HG02981 (cell line): ENCODE results near the gene HAUS6.
"Not testable (repeated sequence)": the region's sequence is repeated elsewhere in the genome, so short reads cannot be mapped to it uniquely, and the experiment has no call there.

Source experiments
- ATAC-seq: cut with Tn5 transposase; IDR thresholded peaks from one replicate; pipeline ENCODE4 v1.9.1; 2021; ENCODE audit warnings: mild to moderate bottlenecking, moderate library complexity; ENCODE audit not compliant: unreplicated experiment

Gene HAUS6, protein sequence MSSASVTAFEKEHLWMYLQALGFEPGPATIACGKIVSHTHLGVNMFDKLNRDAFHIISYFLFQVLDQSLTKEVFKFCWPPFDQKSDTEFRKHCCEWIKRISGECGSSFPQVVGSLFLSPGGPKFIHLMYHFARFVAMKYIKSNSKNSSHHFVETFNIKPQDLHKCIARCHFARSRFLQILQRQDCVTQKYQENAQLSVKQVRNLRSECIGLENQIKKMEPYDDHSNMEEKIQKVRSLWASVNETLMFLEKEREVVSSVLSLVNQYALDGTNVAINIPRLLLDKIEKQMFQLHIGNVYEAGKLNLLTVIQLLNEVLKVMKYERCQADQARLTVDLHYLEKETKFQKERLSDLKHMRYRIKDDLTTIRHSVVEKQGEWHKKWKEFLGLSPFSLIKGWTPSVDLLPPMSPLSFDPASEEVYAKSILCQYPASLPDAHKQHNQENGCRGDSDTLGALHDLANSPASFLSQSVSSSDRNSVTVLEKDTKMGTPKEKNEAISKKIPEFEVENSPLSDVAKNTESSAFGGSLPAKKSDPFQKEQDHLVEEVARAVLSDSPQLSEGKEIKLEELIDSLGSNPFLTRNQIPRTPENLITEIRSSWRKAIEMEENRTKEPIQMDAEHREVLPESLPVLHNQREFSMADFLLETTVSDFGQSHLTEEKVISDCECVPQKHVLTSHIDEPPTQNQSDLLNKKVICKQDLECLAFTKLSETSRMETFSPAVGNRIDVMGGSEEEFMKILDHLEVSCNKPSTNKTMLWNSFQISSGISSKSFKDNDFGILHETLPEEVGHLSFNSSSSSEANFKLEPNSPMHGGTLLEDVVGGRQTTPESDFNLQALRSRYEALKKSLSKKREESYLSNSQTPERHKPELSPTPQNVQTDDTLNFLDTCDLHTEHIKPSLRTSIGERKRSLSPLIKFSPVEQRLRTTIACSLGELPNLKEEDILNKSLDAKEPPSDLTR

DNA sequence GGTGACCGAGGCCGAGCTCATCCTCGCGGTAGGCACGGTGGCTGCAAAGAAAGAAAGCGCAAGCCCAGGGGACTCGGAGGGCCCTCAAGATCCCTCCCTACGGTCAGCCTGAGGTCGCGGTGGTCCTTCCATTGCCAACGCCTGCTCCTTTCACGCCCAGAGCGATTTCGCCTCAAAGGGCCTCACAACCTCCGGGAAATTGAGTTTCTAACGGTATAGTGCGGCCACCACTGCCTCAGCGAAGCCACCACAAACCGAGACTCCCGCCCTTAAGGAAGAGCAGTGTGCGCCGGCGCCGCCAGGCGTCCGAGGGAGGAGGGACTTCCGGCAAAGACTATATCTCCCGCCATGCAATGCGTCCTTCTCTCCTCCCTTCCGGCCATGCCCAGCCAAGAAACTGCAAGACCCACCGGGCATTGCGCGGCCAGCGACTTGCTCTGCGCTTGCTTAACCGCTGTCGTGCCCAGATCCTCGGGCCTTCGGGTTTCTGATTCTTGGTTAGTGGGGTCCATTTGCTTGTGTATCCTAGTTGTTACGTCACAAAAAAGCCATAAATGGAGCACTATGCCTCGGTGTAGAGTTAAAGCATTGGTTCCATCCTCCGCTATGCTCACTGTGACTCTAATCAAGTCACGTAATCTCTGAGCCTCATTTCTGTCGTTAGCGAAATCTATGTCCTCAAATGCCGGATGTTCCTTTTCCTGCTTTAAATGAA is at the start of gene HAUS6:
TSS of gene HAUS6 (minus strand) at position 274 of the 715 bp plus-strand sequence. CDS start at position 21, 253 bp downstream.
- ATAC-seq, result peak; percentile 96

DNA sequence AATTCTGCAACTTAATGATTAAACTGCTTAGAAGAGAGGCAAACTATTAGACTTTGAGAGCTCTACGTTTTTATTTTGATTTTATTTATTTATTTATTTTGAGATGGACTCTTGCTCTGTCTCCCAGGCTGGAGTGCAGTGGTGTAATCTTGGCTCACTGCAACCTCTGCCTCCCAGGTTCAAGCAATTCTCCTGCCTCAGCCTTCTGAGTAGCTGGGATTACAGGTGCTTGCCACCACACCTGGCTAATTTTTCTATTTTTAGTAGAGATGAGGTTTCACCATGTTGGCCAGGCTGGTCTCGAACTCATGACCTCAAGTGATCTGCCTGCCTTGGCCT is 49.4 kb upstream of the HAUS6 start:
- ATAC-seq, result not testable (repeated sequence)

DNA sequence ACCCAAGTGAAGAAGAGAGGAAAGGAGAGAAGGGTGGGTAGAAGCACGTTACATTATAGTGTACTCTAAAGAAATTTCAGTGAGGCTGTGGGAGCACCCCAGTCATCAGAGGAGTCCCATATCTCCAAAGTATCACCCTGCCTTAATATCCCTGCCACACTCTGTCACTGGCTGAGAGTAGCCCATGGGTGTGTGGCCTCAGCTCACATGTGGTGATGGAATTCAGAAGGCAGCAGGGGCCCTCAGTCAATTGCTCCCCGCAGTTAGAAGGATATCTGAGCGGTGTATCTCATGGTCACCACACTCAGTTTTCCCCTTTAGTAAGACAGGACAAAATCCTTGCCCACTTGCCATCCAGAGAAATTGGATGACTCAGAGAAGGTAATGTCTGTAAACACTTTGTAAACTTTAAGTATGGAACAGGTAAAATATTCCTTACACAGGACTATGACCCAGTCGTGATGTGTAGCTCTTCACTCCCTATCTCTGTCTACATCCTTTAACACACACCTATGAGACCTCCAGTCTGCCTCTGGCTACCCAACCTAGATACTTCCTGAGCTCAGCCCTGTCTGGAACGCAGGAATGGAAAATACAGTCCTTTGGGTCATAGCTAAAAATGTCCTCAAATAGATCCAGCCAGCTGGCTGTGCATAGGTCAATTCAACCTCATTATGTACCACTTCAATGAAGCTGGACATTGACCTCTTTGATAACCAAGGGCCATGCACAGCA is 48.9 kb upstream of the HAUS6 start:
- ATAC-seq, result no peak

DNA sequence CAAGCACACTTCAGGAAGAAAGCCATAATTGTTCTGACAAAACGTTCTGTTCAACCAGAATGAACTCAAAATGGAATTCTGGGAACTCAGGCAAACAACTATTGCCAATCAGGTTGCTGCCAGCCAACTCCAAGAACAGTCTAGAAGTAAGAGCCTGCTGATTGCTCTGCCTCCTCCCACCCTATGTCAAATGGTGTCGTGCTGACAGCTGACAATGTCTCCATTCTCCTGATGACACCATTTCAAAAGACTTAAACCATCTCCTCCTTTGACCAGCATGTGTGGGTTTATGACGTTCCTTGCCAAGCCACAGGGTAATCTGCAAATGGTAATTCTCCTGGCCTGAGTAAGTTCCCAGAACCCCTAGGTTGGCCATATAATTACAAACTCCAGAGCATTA is 46.5 kb upstream of the HAUS6 start:
- ATAC-seq, result no peak

DNA sequence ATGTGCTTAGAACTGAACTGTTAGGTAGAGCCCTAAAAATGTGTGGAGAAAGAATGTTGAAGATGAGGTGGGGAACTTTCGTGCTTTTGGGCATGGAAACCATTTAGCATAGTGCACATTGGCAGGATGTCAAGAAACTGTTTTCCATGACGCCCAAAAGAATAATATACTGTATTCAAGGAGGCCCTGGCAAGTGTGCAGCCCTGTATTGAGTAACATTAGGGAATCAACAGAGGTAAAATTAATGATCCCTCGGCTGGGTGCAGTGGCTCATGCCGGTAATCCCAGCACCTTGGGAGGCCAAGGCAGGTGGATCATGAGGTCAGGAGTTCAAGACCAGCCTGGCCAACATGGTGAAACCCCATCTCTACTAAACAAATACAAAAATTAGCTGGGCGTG is 45.5 kb upstream of the HAUS6 start:
- ATAC-seq, result no peak

DNA sequence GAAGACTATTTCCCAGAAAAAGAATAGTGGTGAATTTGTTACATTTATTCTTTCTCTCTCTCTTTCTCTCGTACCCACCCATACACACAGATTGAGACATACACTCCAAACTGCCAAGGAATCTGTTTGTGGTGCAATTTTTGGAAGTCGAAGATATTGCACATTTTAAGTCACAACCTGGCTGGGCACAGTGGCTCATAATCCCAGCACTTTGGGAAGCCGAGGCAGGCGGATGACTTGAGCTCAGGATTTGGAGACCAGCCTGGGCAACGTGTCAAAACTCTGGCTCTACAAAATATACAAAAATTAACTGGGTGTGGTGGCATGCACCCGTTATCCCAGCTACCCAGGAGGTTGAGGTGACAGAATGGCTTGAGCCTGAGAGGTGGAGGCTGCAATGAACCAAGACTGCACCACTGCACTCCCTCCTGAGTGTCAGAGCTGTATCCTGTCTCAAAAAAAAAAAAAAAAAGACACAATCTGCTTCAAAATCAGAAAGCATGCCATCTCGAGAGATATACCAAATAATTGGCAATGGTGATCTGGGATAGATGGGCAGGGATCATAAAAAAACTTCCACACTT is 43.8 kb upstream of the HAUS6 start:
- no peak for ATAC-seq

DNA sequence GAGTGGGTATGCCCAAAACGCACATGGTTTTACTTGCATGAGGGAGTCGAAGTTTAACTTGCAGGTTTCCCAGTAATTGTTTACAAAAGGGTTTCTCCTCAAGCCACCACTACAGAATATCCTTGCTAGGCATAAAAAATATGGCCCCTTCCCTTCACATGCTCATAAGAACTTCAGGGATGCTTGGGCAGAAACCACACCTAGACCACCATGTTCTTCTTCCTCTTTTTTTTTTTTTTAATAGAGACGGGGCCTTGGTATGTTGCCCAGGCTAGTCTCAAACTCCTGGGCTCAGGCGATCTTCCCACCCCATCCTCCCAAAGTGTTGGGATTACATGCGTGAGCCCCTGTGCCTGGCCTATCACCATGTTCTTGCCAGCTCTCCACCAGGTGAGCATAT is 43.2 kb upstream of the HAUS6 start:
- no peak for ATAC-seq

DNA sequence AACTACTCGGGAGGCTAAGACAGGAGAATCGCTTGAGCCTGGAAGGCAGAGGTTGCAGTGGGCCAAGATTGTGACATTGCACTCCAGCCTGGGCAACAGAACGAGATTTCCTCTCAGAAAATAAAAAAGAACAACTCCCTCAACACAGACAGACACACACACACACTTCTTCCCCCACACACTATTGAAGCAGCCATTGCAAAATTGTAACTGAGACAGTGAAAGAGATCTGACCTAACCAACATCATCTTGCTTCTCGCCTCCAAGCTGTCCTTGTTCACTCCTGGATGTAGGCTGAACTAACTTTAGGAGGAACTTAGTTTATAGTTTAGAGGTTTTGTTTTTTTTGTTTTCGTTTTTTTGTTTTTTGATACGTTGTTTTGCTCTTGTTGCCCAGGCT is 37.6 kb upstream of the HAUS6 start:
- ATAC-seq, result no peak

DNA sequence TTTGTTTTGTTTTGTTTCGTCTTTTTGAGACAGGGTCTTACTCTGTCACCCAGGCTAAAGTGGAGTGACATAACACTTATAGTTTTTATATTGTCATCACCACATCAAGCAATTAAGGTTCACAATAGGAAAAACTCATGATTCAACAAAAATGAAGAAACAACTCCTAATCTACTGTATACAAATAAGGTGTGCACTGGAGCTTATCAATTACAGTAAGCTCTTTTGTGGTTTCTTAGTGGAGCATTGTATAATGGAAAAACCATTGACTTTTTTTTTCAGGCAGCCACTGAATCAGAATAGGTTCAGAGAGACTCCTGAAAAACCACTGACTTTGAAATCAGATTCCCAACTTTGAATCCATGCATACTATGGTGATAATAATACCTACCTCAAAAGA is 35.4 kb upstream of the HAUS6 start:
- no peak for ATAC-seq

DNA sequence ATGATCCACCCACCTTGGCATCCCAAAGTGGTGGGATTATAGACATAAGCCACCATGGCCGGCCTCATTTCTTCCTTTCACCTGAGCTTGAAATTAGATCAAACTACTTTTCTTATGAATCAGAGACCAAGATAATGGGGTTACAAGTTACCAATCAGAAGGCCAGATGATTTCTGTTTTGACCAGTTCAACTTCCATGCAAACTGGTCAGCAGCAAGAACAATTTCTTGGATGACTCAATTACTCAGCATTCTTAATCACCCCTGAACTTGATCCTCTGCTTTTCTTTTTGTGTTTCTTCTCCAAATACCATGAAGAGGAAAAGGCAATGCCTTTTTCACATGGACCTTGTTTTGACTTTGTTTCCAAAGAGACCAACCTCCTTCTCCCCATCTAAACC is 34.6 kb upstream of the HAUS6 start:
- no peak for ATAC-seq

DNA sequence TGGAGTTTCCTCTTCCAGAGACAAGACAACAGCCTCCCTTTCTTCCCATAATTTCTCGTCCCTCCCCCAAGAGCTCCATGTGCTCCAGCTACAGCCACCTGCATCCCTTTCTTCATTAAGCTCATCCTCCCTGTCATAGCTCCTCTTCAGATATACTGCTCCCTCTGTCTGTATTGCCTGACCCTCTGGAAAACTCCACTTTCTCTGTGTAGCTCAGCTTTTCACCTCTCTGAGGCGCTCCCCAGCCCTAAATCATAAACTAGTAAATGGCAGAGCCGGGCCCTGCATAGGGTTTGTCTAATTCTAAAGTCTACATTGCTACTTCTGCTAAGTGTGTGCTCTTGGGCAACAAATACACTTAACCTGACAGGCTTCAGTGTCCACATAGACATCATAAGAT is 33.4 kb upstream of the HAUS6 start:
- ATAC-seq, result no peak

DNA sequence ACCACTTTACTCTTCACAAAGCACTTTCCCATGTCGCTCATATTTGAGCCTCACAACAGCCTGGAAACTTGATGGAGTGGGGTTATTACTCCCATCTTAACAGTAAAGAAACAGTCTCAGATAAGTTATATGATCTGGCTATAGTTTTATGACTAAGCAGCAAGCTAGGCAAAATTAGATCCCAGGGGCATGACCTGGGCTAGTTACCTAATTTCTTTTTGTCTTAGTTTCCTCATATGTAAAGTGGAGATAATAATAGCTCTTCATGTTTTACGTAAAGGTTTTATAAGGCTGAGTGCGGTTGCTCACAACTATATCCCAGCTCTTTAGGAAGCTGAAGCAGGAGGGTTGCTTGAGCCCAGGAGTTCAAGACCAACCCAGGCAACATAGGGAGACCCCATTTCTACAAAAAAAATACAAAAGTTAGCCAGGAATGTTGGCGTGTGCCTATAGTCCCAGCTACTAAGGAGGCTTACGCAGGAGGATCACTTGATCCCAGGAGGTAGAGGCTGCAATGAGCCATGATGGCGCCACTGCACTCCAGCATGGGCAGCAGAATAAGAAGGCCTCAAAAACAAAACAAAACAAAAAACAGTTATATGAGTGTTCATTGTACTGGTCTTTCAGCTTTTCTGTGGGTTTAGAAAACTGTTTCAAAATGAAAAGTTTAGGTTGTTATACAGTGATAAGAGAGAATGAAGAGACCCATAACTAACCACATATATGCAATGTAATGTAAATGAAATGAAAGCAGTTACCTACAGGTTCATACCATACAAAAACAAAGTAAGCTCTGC is 31.0 kb upstream of the HAUS6 start:
- no peak for ATAC-seq

DNA sequence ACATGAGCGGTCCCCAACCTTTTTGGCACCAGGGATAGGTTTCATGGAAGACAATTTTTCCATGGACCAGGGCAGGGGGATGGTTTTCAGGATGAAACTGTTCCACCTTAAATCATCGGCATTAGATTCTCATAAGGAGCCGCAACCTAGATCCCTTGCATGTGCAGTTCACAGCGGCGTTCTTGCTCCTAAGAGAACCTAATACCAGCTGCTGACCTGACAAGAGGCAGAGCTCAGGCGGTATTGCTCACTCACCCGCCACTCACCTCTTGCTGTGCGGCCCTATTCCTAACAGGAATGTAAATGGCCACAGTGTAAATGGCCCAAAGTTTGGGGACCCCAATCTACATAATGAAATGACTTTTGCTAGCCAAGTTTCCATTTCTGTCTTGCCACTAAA is 27.7 kb upstream of the HAUS6 start:
- no peak for ATAC-seq

DNA sequence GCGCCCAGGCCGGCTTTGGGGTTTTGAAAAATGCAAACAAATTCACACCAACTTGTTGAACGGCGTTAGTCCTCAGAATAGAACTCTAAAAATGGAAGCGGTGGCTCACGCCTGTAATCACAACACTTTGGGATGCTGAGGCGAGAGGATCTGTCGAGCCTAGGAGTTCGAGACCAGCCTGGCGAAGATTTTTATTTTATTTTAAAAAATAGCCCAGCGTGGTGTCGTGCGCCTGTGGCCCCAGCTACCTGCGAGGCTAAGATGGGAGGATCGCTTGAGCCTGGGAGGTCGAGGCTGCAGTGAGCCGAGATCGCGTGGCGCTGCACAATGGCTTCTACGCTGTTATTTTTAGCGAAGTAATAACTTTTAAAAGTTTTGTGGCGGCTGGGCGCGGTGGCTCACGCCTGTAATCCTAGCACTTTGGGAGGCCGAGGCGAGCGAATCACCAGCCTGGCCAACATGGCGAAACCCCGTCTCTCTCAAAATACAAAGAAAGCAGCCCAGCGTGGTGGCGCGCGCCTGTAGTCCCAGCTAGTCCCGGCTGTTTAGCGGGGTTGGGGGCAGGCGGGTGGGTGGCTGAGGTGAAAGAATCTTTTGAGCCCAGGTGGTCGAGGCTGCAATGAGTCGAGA is 25.3 kb upstream of the HAUS6 start:
- ATAC-seq, result peak; percentile 10

DNA sequence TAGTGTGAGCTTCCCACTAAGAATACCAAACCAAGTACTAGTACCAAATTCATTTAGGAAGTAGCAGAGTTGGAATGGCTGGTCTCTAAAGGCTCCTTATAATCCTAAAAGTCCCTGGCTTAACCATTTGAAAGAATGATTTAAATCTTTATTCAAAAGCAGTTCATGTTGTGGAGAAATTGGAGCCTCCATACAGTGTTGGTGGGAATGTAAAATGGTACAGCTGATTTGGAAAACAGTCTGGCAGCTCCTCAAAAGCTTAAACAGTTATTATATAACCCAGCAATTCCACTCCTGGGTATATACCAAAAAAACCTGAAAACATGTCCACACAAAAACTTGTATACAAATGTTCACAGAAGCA is 21.7 kb upstream of the HAUS6 start:
- no peak for ATAC-seq

DNA sequence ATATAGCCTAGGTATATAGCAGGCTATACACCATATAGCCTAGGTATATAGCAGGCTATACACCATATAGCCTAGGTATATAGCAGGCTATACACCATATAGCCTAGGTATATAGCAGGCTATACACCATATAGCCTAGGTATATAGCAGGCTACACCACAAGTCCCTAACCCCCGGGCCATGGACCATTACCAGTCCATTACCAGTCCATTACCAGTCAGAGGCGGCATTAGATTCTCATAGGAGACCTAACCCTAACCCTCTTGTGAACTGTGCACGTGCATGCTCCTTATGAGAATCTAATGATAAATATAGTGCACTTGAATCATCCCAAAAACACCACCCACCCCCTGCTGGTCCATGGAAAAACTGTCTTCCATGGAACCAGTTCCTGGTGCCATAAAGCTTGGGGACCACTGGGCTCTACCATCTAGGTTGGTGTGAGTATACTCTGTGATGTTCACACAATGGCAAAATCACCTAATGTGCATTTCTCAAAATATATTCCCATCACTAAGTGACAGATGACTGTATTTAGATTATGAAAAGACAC is 19.9 kb upstream of the HAUS6 start:
- ATAC-seq, result no peak

DNA sequence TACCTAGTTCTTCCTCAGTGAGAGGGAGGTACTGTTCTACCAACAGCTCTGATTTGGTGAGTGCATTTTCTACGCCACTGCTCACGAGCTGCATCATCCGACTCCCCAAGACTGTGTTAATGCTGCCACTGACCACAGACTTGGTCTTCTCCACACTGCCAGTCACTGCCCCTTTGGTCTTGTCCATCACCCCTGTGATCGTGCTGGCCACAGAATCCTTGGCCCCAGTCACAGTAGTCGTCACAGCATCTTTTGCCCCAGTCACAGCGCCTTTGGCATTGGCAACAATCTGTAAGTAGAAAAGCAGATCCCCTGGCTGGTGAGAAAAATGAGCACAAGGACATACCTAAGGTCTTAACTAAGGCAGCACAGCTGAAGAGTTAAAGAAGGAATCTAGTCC is 18.2 kb upstream of the HAUS6 start:
- no peak for ATAC-seq

DNA sequence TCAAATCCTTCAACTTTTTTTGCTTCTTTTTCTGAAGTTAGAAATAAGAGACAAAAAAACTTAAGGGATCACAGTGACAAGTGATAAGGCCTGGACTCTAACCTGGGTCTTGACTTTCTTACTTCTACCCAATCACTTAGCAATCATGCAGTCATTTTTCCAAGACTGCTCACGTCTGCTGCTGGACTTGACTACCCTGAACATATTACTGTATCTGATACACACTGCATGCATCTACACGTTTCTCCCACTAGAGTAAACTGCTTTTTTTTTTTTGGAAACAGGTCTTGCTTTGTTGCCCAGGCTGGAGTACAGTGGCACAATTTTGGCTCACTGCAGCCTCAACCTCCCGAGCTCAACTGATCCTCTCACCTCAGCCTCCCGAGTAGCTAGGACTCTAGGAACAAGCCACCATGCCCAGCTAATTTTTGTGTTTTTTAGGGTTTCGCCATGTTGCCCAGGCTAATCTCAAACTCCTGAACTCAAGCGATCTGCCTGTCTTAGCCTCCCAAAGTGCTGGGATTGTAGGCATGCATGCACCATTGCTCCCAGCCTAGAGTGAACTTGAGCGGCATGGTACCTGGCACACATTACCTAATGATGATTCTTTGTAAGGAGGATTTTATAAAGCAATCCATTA is 17.2 kb upstream of the HAUS6 start:
- ATAC-seq, result no peak
